HCT116 (cell line): ENCODE results near the gene TPR.

ENCODE experiments used
- EZH2 ChIP-seq: fragments of 200-600 bp; sonication (generic); IDR thresholded peaks from 2 replicates; pipeline ENCODE4 v1.6.1; 2017; ENCODE audit warnings: antibody characterized with exemption, mixed run types
- POLR2AphosphoS5 ChIP-seq: IDR thresholded peaks from 2 replicates; pipeline ENCODE4 v1.6.1; 2011; ENCODE audit warnings: mild to moderate bottlenecking, low read depth, low read length, moderate library complexity
- RAD21 ChIP-seq: IDR thresholded peaks from 2 replicates; pipeline ENCODE4 v1.6.1; 2012; ENCODE audit warnings: low read depth, mild to moderate bottlenecking
- ZNF274 ChIP-seq: fragments of 200-500 bp; sonication (Bioruptor generic); IDR thresholded peaks from 2 replicates; pipeline ENCODE4 v1.6.1; 2014; ENCODE audit warnings: mild to moderate bottlenecking, low read depth, low read length, inconsistent platforms
- TF ChIP-seq, protein P1 (sequence below): IDR thresholded peaks from 2 replicates; pipeline ENCODE4 v1.6.1; 2012
- TF ChIP-seq, protein P2 (sequence below), 3 experiments: fragments of 200-600 bp in 1 of 3; sonication (generic) in 1 of 3; IDR thresholded peaks in 2 of 3; conservative IDR thresholded peaks in 1 of 3; 2 replicates each; pipeline ENCODE4 v1.5.1; 2012 to 2017; ENCODE audit warnings: low read depth in 2 of 3, low read length in 2 of 3, antibody characterized with exemption in 1 of 3, borderline replicate concordance in 1 of 3, control low read depth in 1 of 3, mild to moderate bottlenecking in 1 of 3, mixed read lengths in 1 of 3, mixed run types in 1 of 3, moderate library complexity in 1 of 3; ENCODE audit not compliant: insufficient read depth in 1 of 3

DNA sequence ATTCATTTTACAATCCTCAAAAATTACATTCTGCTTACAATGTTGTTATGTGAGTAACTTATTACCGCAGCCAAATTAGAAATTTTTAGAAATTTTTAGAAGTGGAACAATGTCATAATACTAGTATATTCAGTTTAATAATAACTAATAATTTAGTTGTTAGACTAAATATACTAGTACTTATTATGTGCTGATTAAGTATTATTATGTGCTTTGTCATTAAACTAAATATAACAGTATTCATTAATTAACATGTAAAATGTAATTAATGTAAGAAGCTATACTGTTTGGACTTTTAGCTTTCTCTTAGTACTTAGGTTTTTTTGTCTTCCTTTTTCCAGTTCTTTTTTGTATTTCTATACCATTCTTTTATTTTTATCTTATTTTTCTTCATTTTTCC is 15.9 kb upstream of the TPR start:
- TF ChIP-seq, protein P1, sequence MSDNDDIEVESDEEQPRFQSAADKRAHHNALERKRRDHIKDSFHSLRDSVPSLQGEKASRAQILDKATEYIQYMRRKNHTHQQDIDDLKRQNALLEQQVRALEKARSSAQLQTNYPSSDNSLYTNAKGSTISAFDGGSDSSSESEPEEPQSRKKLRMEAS = no peak
- TF ChIP-seq, protein P2, sequence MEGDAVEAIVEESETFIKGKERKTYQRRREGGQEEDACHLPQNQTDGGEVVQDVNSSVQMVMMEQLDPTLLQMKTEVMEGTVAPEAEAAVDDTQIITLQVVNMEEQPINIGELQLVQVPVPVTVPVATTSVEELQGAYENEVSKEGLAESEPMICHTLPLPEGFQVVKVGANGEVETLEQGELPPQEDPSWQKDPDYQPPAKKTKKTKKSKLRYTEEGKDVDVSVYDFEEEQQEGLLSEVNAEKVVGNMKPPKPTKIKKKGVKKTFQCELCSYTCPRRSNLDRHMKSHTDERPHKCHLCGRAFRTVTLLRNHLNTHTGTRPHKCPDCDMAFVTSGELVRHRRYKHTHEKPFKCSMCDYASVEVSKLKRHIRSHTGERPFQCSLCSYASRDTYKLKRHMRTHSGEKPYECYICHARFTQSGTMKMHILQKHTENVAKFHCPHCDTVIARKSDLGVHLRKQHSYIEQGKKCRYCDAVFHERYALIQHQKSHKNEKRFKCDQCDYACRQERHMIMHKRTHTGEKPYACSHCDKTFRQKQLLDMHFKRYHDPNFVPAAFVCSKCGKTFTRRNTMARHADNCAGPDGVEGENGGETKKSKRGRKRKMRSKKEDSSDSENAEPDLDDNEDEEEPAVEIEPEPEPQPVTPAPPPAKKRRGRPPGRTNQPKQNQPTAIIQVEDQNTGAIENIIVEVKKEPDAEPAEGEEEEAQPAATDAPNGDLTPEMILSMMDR (IDR thresholded peaks at IDR 0.05 in 2 of 3, conservative IDR thresholded peaks at IDR 0.05 in 1 of 3; ENCODE audit: borderline replicate concordance in 1 of 3, insufficient read depth in 1 of 3, low read depth in 2 of 3, low read length in 2 of 3) = no peak
- TF ChIP-seq EZH2 = no peak
- TF ChIP-seq POLR2AphosphoS5 = no peak
- TF ChIP-seq RAD21 = no peak
- no peak for TF ChIP-seq ZNF274
